ENCODE results near the gene MYOD1.

The MYOD1 gene

GRCh38 chr11:17753153-17753552 is 33.8 kb downstream of the MYOD1 start:
- in situ Hi-C loops (cut with MboI; ENCODE audit: low sequenced_read_pairs, unreplicated experiment): loop anchor here (10.0 kb wide), 1 partner anchor 222 kb away; no protein-coding TSS in a partner anchor
- DNase-seq (ENCODE audit: low spot score): no peak
- TF ChIP-seq CTCF (IDR thresholded peaks at IDR 0.05; ENCODE audit: borderline replicate concordance, control extremely low read depth, extremely low read depth, insufficient read depth, missing control alignments): no peak

GRCh38 chr11:17753641-17754040 is 34.3 kb downstream of the MYOD1 start:
- DNase-seq (ENCODE audit: low spot score): no peak
- in situ Hi-C loops (cut with MboI; ENCODE audit: low sequenced_read_pairs, unreplicated experiment): loop anchor here (10.0 kb wide), 1 partner anchor 221 kb away; no protein-coding TSS in a partner anchor
- no peak for TF ChIP-seq CTCF (IDR thresholded peaks at IDR 0.05; ENCODE audit: borderline replicate concordance, control extremely low read depth, extremely low read depth, insufficient read depth, missing control alignments)

- in situ Hi-C loops (cut with MboI; ENCODE audit: low sequenced_read_pairs, unreplicated experiment): loop anchor here (10.0 kb wide), 1 partner anchor 219 kb away; no protein-coding TSS in a partner anchor
- DNase-seq (ENCODE audit: low spot score): no peak
- no peak for TF ChIP-seq CTCF (IDR thresholded peaks at IDR 0.05; ENCODE audit: borderline replicate concordance, control extremely low read depth, extremely low read depth, insufficient read depth, missing control alignments)
These were observed 36.5 kb downstream of the MYOD1 start for GRCh38 chr11:17755891-17756290.

- in situ Hi-C loops (cut with MboI; ENCODE audit: low sequenced_read_pairs, unreplicated experiment): no loop called here
- DNase-seq (ENCODE audit: low spot score): peak; percentile 79
- peak; percentile 43 for TF ChIP-seq CTCF (IDR thresholded peaks at IDR 0.05; ENCODE audit: borderline replicate concordance, control extremely low read depth, extremely low read depth, insufficient read depth, missing control alignments)
These were observed 41.0 kb downstream of the MYOD1 start for GRCh38 chr11:17760102-17761029.

GRCh38 chr11:17762309-17762974 is 43.1 kb downstream of the MYOD1 start:
- DNase-seq (ENCODE audit: low spot score): peak; percentile 57
- in situ Hi-C loops (cut with MboI; ENCODE audit: low sequenced_read_pairs, unreplicated experiment): no loop called here
- no peak for TF ChIP-seq CTCF (IDR thresholded peaks at IDR 0.05; ENCODE audit: borderline replicate concordance, control extremely low read depth, extremely low read depth, insufficient read depth, missing control alignments)

- in situ Hi-C loops (cut with MboI; ENCODE audit: low sequenced_read_pairs, unreplicated experiment): no loop called here
- no peak for TF ChIP-seq CTCF (IDR thresholded peaks at IDR 0.05; ENCODE audit: borderline replicate concordance, control extremely low read depth, extremely low read depth, insufficient read depth, missing control alignments)
- no peak for DNase-seq (ENCODE audit: low spot score)
These were observed 43.9 kb downstream of the MYOD1 start for GRCh38 chr11:17763244-17763643.

All from GM13976 (cell line).